H1 (cell line): ENCODE measurements around the gene NAIF1. TPM values are rescaled to one million over a fixed set of nuclear protein-coding genes. Genes with fewer than 3 reads are reported as not detected.

Experiments used
- CTCF ChIA-PET: fragments of 300-600 bp; sonication (Branson Sonifier 250); formaldehyde crosslinking; loops from one replicate; lab custom pipeline; 2021; ENCODE audit not compliant: partially characterized antibody; lab: Charles Lee
- POLR2A ChIA-PET: fragments of 300-600 bp; sonication (Branson Sonifier 250); formaldehyde crosslinking; loops from one replicate; lab custom pipeline; 2021; ENCODE audit warnings: inconsistent platforms; ENCODE audit not compliant: partially characterized antibody; lab: Charles Lee
- DNase-seq, 2 experiments: peaks; one replicate each; pipeline versions ENCODE4 v3.0.0 to v3.0.0-alpha.2; 2010 to 2022; ENCODE audit warnings: low spot score in 2 of 2, low read depth in 1 of 2, mixed read lengths in 1 of 2
- FAIRE-seq: peaks from 2 replicates; lab custom pipeline; 2011; peaks lifted over from hg19 to GRCh38; lab: Jason Lieb, UNC
- H2AFZ ChIP-seq: 2 replicates; pipeline ENCODE4 v1.8.1; 2012; ENCODE audit warnings: low read length, inconsistent platforms
- H2AK5ac ChIP-seq: 2 replicates; pipeline ENCODE4 v1.6.1; 2013; ENCODE audit warnings: low read depth, low read length
- H2BK120ac ChIP-seq: replicated peaks from 2 replicates; pipeline ENCODE3; 2013; ENCODE audit warnings: low read depth, low read length, inconsistent platforms
- H2BK12ac ChIP-seq: 2 replicates; pipeline ENCODE4 v1.6.1; 2013; ENCODE audit warnings: low read depth, low read length
- H2BK15ac ChIP-seq: 2 replicates; pipeline ENCODE4 v1.6.1; 2013; ENCODE audit warnings: low read length
- H2BK20ac ChIP-seq: 2 replicates; pipeline ENCODE4 v1.6.1; 2013; ENCODE audit warnings: low read length
- H2BK5ac ChIP-seq: 2 replicates; pipeline ENCODE4 v1.6.1; 2013; ENCODE audit warnings: low read depth, low read length
- H3K14ac ChIP-seq: 2 replicates; pipeline ENCODE4 v1.6.1; 2013; ENCODE audit warnings: inconsistent platforms; ENCODE audit not compliant: insufficient read length
- H3K18ac ChIP-seq: 2 replicates; pipeline ENCODE4 v1.6.1; 2013; ENCODE audit warnings: low read length; ENCODE audit errors: extremely low read depth
- H3K23ac ChIP-seq: 2 replicates; pipeline ENCODE4 v1.6.1; 2013; ENCODE audit warnings: inconsistent platforms; ENCODE audit not compliant: insufficient read length
- H3K23me2 ChIP-seq: 2 replicates; pipeline ENCODE4 v1.6.1; 2013; ENCODE audit warnings: low read depth, low read length
- H3K27ac ChIP-seq: 2 replicates; pipeline ENCODE4 v1.6.1; 2011; ENCODE audit warnings: low read depth, low read length, inconsistent platforms
- H3K27me3 ChIP-seq, 4 experiments: replicated peaks in 1 of 4; 1 replicate in 1 of 4; 2 replicates in 3 of 4; pipeline versions ENCODE4 v1.6.1 to v1.8.1; 2011 to 2013; ENCODE audit warnings: low read length in 3 of 4, mild to moderate bottlenecking in 3 of 4, inconsistent platforms in 2 of 4, mixed read lengths in 2 of 4, moderate library complexity in 1 of 4; ENCODE audit not compliant: control insufficient read depth in 3 of 4, insufficient read depth in 3 of 4; ENCODE audit errors: extremely low read depth in 1 of 4
- H3K36me3 ChIP-seq, 4 experiments: 2 replicates each; pipeline versions ENCODE4 v1.6.1 to v1.8.1; 2011 to 2013; ENCODE audit warnings: mild to moderate bottlenecking in 4 of 4, low read length in 3 of 4, moderate library complexity in 2 of 4, control low read depth in 1 of 4, inconsistent platforms in 1 of 4; ENCODE audit not compliant: insufficient read depth in 4 of 4, control insufficient read depth in 2 of 4
- H3K4ac ChIP-seq: replicated peaks from 2 replicates; pipeline ENCODE3; 2013; ENCODE audit warnings: low read length, low read depth, mixed read lengths, inconsistent platforms; ENCODE audit not compliant: insufficient read length
- H3K4me1 ChIP-seq, 4 experiments: replicated peaks in 1 of 4; 1 replicate in 1 of 4; 2 replicates in 3 of 4; pipeline versions ENCODE4 v1.6.1 to v1.8.1; 2011 to 2013; ENCODE audit warnings: low read length in 3 of 4, inconsistent platforms in 2 of 4, mixed read lengths in 1 of 4; ENCODE audit not compliant: insufficient read depth in 4 of 4, control insufficient read depth in 3 of 4
- H3K4me2 ChIP-seq, 2 experiments: 2 replicates each; pipeline versions ENCODE4 v1.6.1 to v1.8.1; 2011 to 2013; ENCODE audit warnings: low read depth in 2 of 2, low read length in 2 of 2, control low read depth in 1 of 2, inconsistent platforms in 1 of 2, mild to moderate bottlenecking in 1 of 2; ENCODE audit not compliant: insufficient read depth in 1 of 2
- H3K4me3 ChIP-seq, 4 experiments: fragments of 200-600, 300-600 bp in 1 of 4; sonication (generic), shearing (Covaris generic), sonication (Bioruptor Twin) in 1 of 4; 2 replicates each; pipeline versions ENCODE4 v1.5.1 to v1.8.1; 2011 to 2016; ENCODE audit warnings: low read length in 4 of 4, low read depth in 3 of 4, control low read depth in 2 of 4, inconsistent platforms in 2 of 4, mild to moderate bottlenecking in 2 of 4, mixed read lengths in 1 of 4, moderate library complexity in 1 of 4; ENCODE audit not compliant: insufficient read depth in 2 of 4; ENCODE audit errors: extremely low read depth in 1 of 4
- H3K56ac ChIP-seq: replicated peaks from 2 replicates; pipeline ENCODE3; 2013; ENCODE audit warnings: low read depth, mild to moderate bottlenecking, mixed read lengths, low read length, inconsistent platforms; ENCODE audit not compliant: insufficient read length
- H3K79me1 ChIP-seq: 2 replicates; pipeline ENCODE4 v1.6.1; 2013; ENCODE audit warnings: low read depth, low read length, control low read depth
- H3K79me2 ChIP-seq, 2 experiments: 2 replicates each; pipeline versions ENCODE4 v1.6.1 to v1.8.1; 2012 to 2013; ENCODE audit warnings: low read length in 2 of 2, mild to moderate bottlenecking in 2 of 2, inconsistent platforms in 1 of 2; ENCODE audit not compliant: insufficient read depth in 2 of 2, control insufficient read depth in 1 of 2
- H3K9ac ChIP-seq, 4 experiments: replicated peaks in 1 of 4; 1 replicate in 1 of 4; 2 replicates in 3 of 4; pipeline versions ENCODE4 v1.6.1 to v1.8.1; 2011 to 2013; ENCODE audit warnings: low read depth in 3 of 4, low read length in 3 of 4, control low read depth in 2 of 4, mild to moderate bottlenecking in 2 of 4, moderate library complexity in 2 of 4, inconsistent platforms in 1 of 4; ENCODE audit errors: extremely low read depth in 1 of 4
- H3K9me3 ChIP-seq, 2 experiments: 2 replicates each; pipeline versions ENCODE4 v1.6.1 to v1.8.1; 2012 to 2013; ENCODE audit warnings: mild to moderate bottlenecking in 2 of 2, moderate library complexity in 2 of 2, control low read depth in 1 of 2, inconsistent platforms in 1 of 2, low read depth in 1 of 2, low read length in 1 of 2, mixed read lengths in 1 of 2; ENCODE audit not compliant: insufficient read depth in 2 of 2
- H4K20me1 ChIP-seq, 2 experiments: replicated peaks in 1 of 2; 2 replicates each; pipeline versions ENCODE3 to v1.8.1; 2011 to 2013; ENCODE audit warnings: inconsistent platforms in 2 of 2, low read length in 2 of 2, mild to moderate bottlenecking in 1 of 2; ENCODE audit not compliant: insufficient read depth in 2 of 2, control insufficient read depth in 1 of 2
- H4K5ac ChIP-seq: 2 replicates; pipeline ENCODE4 v1.6.1; 2013; ENCODE audit warnings: low read length, low read depth, mixed read lengths, inconsistent platforms; ENCODE audit not compliant: insufficient read length
- H4K8ac ChIP-seq: 2 replicates; pipeline ENCODE4 v1.8.0; 2013; ENCODE audit warnings: mild to moderate bottlenecking, moderate library complexity, low read length, inconsistent platforms; ENCODE audit not compliant: insufficient read depth; ENCODE audit errors: extremely low read depth
- H4K91ac ChIP-seq: replicated peaks from 2 replicates; pipeline ENCODE3; 2013; ENCODE audit warnings: low read length, mixed read lengths, inconsistent platforms; ENCODE audit not compliant: insufficient read length
- RNF2 ChIP-seq: fragments of 200-900, 300-1000 bp; sonication (generic); IDR thresholded peaks from 2 replicates; pipeline ENCODE4 v1.7.1; 2016; ENCODE audit warnings: borderline replicate concordance, low read depth, mild to moderate bottlenecking, antibody characterized with exemption, low read length; ENCODE audit not compliant: poor library complexity, severe bottlenecking; ENCODE audit errors: missing control alignments
- WGBS, 2 experiments: shearing (Covaris generic) in 1 of 2; methylation state at CpG; one replicate each; pipeline versions ENCODE4 v1.1.6 to v1.1.7; 2013 to 2015; ENCODE audit warnings: low lambda C conversion rate in 2 of 2, mixed read lengths in 2 of 2, inconsistent platforms in 1 of 2, low coverage in 1 of 2, missing lambda C conversion rate in 1 of 2; ENCODE audit not compliant: insufficient replicate concordance in 2 of 2, insufficient coverage in 1 of 2, insufficient read length in 1 of 2; ENCODE audit errors: extremely low coverage in 1 of 2, missing lambda C conversion rate in 1 of 2; 5-methylcytosine and 5-hydroxymethylcytosine counted together
- polyA plus RNA-seq, 7 experiments: library from polyadenylated mRNA; depleted of rRNA in 3 of 7; stranded (reverse) in 5 of 7; unstranded in 2 of 7; fragments of >200 nt in 5 of 7; fragments of 200-250 nt in 2 of 7; gene quantifications; 1 replicate in 5 of 7; 2 replicates in 1 of 7; 4 replicates in 1 of 7; pipeline versions ENCODE4 v1.2.1 to v1.2.3, GENCODE V29; 2011 to 2013; ENCODE audit warnings: missing spikeins in 2 of 7, mixed read lengths in 2 of 7
- total RNA-seq: library from RNA; stranded (reverse); fragmentation: NEBNext Ultra II Directional; extraction: Animal tissue kit (Norgen Biotek cat#: 25700); gene quantifications from 2 replicates; pipeline ENCODE4 v1.2.1, GENCODE V29; 2021

NAIF1 gene
- total and polyA plus RNA-seq, 2 of the 8 experiments (the other 6 are each of a cell fraction or from before 2014, with no cell fraction given): 8.7 to 9.0 TPM

GRCh38 chr9:128094950-128095544 lies 27.9 kb upstream of the NAIF1 start:
- no peak for TF ChIP-seq RNF2
- Histone ChIP-seq H3K9ac (no peak overlapping the region; a peak in 1 of 7 replicates), H3K27me3 (no peaks in the 10 kb centered on the region), H3K4me2 (no peak overlapping the region), H4K91ac (no peak overlapping the region), H4K8ac (no peak overlapping the region), H2BK5ac (no peak overlapping the region), H2BK120ac (no peak overlapping the region), H3K4ac (no peak overlapping the region), H3K4me3 (no peak overlapping the region), H3K79me2 (peaks cover 0 to 32% of the 10 kb centered on the region in 2 experiments; a peak in 2 of 4 replicates), H3K56ac (no peak overlapping the region), H2BK15ac (no peak overlapping the region), H3K4me1 (peaks cover 5 to 23% (median 21%) of the 10 kb centered on the region in 4 experiments), H2AK5ac (no peak overlapping the region), H3K36me3 (no peaks in the 10 kb centered on the region), H3K27ac (peak overlapping the region; percentile 46; the same call in 1 of the 2 replicates), H3K79me1 (peaks cover 24% of the 10 kb centered on the region), H3K18ac (no peak overlapping the region), H2AFZ (no peak overlapping the region), H4K20me1 (peaks cover 2 to 15% of the 10 kb centered on the region in 2 experiments), H3K14ac (no peak overlapping the region), H3K23me2 (peaks cover 9% of the 10 kb centered on the region), H2BK12ac (peak overlapping the region; percentile 0; the same call in 1 of the 2 replicates), H2BK20ac (no peak overlapping the region), H4K5ac (no peak overlapping the region), H3K23ac (no peak overlapping the region), H3K9me3 (no peaks in the 10 kb centered on the region)
- CTCF ChIA-PET: interaction anchor here (0.6 to 4.8 kb wide), 7 partner anchors 8 to 296 kb away, joined by 3 to 42 read pairs (median 4); partner anchors contain the start of gene NAIF1
- POLR2A ChIA-PET: interaction anchor here (0.7 to 5.0 kb wide), 3 partner anchors 10 to 213 kb away, joined by 3 to 33 read pairs (median 3); no protein-coding TSS in a partner anchor
- FAIRE-seq (no peak), DNase-seq (no peak)
- 86% methylated on average over 11 of the region's 11 CpGs; no CpG with 5 or more reads in 1 of the 2 experiments for WGBS, 2 experiments
